RWPE2 (cell line): ENCODE measurements around the gene HS3ST6.
A peak's percentile ranks its signal among the peaks of the same experiment; 100 is the strongest.
"Not testable (repeated sequence)": the region's sequence is repeated elsewhere in the genome, so short reads cannot be mapped to it uniquely, and the experiment has no call there.

Source experiments
- ATAC-seq: fragments of 200-7000 bp; cut with Tn5 transposase; 3 replicates; pipeline ENCODE4 v1.9.1; 2021; ENCODE audit warnings: low read depth
- DNase-seq: peaks from one replicate; pipeline ENCODE4 v3.0.0-alpha.2; 2020; ENCODE audit warnings: low spot score
- H3K27ac ChIP-seq: fragments of 450-650 bp; 2 replicates; pipeline ENCODE4 v1.5.1; 2017; ENCODE audit warnings: mild to moderate bottlenecking; ENCODE audit not compliant: poor library complexity, severe bottlenecking
- H3K27me3 ChIP-seq: fragments of 250-450 bp; sonication (Bioruptor Pico); 2 replicates; pipeline ENCODE4 v1.5.1; 2021; ENCODE audit warnings: mild to moderate bottlenecking, moderate library complexity; ENCODE audit not compliant: insufficient read depth, poor library complexity, severe bottlenecking
- H3K36me3 ChIP-seq: fragments of 250-450 bp; sonication (Bioruptor Pico); 2 replicates; pipeline ENCODE4 v1.5.1; 2020; ENCODE audit warnings: low read depth, mild to moderate bottlenecking, moderate library complexity
- H3K4me1 ChIP-seq: fragments of 250-450 bp; sonication (Bioruptor Pico); 2 replicates; pipeline ENCODE4 v1.5.1; 2021; ENCODE audit warnings: mild to moderate bottlenecking, moderate library complexity; ENCODE audit not compliant: insufficient read depth, poor library complexity, severe bottlenecking
- H3K4me3 ChIP-seq: fragments of 250-450 bp; sonication (Bioruptor Pico); 2 replicates; pipeline ENCODE4 v1.5.1; 2021; ENCODE audit warnings: mild to moderate bottlenecking, moderate library complexity; ENCODE audit not compliant: severe bottlenecking
- H3K9me3 ChIP-seq: fragments of 250-450 bp; sonication (Bioruptor Pico); 2 replicates; pipeline ENCODE4 v1.5.1; 2021; ENCODE audit warnings: mild to moderate bottlenecking, moderate library complexity; ENCODE audit not compliant: severe bottlenecking
- CTCF ChIP-seq: fragments of 450-650 bp; IDR thresholded peaks from one replicate; pipeline ENCODE4 v1.5.1; 2017; ENCODE audit warnings: mild to moderate bottlenecking, moderate library complexity; ENCODE audit not compliant: poor library complexity, severe bottlenecking

The HS3ST6 gene

DNA sequence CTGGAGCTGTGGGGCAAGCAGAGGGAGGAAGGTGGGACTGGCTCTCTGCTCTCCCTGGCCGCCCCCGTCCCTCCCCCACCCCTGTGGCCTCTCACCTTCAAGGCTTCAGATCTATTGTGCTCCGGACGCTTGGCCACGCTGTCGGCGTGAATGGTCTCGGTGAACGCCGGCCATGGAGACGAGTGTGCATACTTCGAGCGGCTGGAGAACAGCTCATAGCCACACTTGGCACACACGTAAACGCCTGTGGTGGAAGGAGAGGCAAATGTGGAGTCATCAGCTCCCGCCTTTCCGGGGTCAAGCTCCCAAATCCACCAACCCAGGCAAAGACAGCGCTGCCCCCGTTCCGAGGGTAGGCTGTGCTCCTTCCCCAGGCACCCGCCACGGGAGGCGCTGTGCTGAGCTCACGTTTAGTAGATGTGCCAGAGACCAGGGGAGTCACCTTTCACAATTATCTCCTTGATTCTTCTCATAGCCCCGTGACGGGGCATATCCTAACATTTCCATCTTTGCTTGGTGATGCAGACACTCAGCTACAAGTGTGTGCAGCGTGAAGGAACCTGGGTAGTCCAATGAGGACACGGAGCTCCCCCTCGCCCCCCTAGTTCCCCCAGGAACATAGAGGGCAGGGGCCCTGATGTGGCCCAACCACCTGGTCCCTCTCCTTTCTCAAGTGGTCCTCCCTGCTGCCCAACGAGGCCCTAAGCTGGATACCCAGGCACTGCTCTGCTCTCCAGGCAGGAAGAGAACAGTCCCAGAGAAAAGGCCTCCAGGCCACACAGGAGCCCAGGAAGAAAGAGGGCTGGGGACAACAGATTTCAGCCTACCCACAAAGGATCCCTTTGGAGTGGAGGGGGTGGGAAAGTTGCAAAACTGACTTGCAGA, 23.2 kb upstream of the HS3ST6 start:
- Histone ChIP-seq H3K27me3 (no peaks in the 10 kb centered on the region), H3K4me1 (peaks cover 10% of the 10 kb centered on the region), H3K4me3 (no peak overlapping the region), H3K9me3 (no peaks in the 10 kb centered on the region), H3K36me3 (peaks cover 6% of the 10 kb centered on the region; the same call in 1 of the 2 replicates), H3K27ac (peak overlapping the region; percentile 12)
- no peak for ATAC-seq
- DNase-seq = peak; percentile 40
- TF ChIP-seq CTCF = no peak

- peaks cover 6% of the 10 kb centered on the region; the same call in 1 of the 2 replicates for H3K36me3 ChIP-seq
- H3K4me1 ChIP-seq = peaks cover 10% of the 10 kb centered on the region
- no peak for ATAC-seq
- H3K4me3 ChIP-seq = no peak overlapping the region
- no peaks in the 10 kb centered on the region for H3K27me3 ChIP-seq
- no peak overlapping the region for H3K27ac ChIP-seq
- no peak for DNase-seq
- TF ChIP-seq CTCF = no peak
- no peaks in the 10 kb centered on the region for H3K9me3 ChIP-seq
Observed at GRCh38 chr16:1940273-1941161, 22.3 kb upstream of the HS3ST6 start.

DNA sequence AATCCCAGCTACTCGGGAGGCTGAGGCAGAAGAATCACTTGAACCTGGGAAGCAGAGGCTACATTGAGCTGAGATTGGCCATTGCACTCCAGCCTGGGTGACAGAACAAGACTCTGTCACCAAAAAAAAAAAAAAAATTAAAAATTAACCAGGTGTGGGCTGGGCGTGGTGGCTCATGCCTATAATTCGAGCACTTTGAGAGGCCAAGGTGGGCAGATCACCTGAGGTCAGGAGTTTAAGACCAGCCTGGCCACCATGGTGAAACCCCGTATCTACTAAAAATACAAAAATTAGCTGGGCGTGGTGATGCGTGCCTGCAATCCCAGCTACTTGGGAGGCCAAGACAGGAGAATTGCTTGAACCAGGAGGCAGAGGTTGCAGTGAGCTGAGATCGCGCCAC, 21.6 kb upstream of the HS3ST6 start:
- not testable (repeated sequence) for H3K4me3 ChIP-seq, H3K4me1 ChIP-seq, DNase-seq, ATAC-seq, H3K27me3 ChIP-seq, H3K9me3 ChIP-seq, H3K36me3 ChIP-seq, H3K27ac ChIP-seq

- no peak overlapping the region for H3K4me3 ChIP-seq
- H3K4me1 ChIP-seq = peaks cover 8% of the 10 kb centered on the region
- H3K36me3 ChIP-seq = peaks cover 6% of the 10 kb centered on the region; the same call in 1 of the 2 replicates
- H3K27me3 ChIP-seq = no peaks in the 10 kb centered on the region
- no peak for ATAC-seq
- H3K27ac ChIP-seq = no peak overlapping the region
- no peak for DNase-seq
- H3K9me3 ChIP-seq = no peaks in the 10 kb centered on the region
- TF ChIP-seq CTCF = no peak
Observed at GRCh38 chr16:1938910-1939309, 20.7 kb upstream of the HS3ST6 start.

DNA sequence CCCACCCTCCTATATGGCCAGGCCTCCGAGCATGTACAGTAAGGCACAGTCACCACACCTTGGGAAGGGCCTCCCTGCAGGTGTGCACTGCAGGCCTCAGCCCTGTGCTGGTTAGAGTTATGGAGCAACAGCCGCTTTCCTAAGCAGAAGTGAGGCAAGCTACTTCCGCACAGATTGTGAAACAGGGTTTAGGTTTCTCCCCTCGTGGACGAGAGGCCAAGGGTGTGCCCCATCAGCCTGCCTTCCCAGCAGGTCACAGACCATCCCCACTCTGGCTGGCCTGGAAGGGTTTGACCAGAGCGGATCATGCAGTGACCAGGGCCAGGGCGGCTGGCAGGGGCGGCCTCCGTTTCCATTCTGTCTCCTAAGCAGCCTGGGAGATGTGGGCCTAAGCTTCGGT, 20.1 kb upstream of the HS3ST6 start:
- Histone ChIP-seq H3K4me3 (no peak overlapping the region), H3K4me1 (peaks cover 5% of the 10 kb centered on the region), H3K27ac (no peak overlapping the region), H3K9me3 (no peaks in the 10 kb centered on the region), H3K36me3 (peaks cover 6% of the 10 kb centered on the region; the same call in 1 of the 2 replicates), H3K27me3 (no peaks in the 10 kb centered on the region)
- no peak for TF ChIP-seq CTCF
- ATAC-seq (no peak), DNase-seq (no peak)
